T-helper 17 cell (primary cell): Measurements from ENCODE around the gene CDH4. TPM values are rescaled to one million over a fixed set of nuclear protein-coding genes. Genes with fewer than 3 reads are reported as not detected.

Experiments
- ATAC-seq: fragments of 150-1000 bp; cut with Tn5 transposase; 2 replicates; pipeline ENCODE4 v1.10.0; 2021; ENCODE audit warnings: mild to moderate bottlenecking, moderate library complexity
- DNase-seq, 3 donors: peaks; one replicate each; pipeline versions ENCODE4 v3.0.0 to v3.0.0-alpha.2; 2020 to 2021
- H3K9me3 ChIP-seq: one replicate; pipeline ENCODE4 v1.7.0; 2013; ENCODE audit warnings: low read length, mild to moderate bottlenecking; ENCODE audit not compliant: control insufficient read depth, poor library complexity, severe bottlenecking
- H3K27ac Mint-ChIP-seq: one replicate; pipeline ENCODE4 v1.8.0; 2022; ENCODE audit warnings: mild to moderate bottlenecking, moderate library complexity, mixed read lengths
- H3K27me3 Mint-ChIP-seq: one replicate; pipeline ENCODE4 v1.8.0; 2022; ENCODE audit warnings: mixed read lengths
- H3K36me3 Mint-ChIP-seq: one replicate; pipeline ENCODE4 v1.8.0; 2022; ENCODE audit warnings: low read depth, mixed read lengths
- H3K4me1 Mint-ChIP-seq: one replicate; pipeline ENCODE4 v1.8.0; 2022; ENCODE audit warnings: mild to moderate bottlenecking, mixed read lengths
- H3K4me3 Mint-ChIP-seq: one replicate; pipeline ENCODE4 v1.8.0; 2022; ENCODE audit warnings: mild to moderate bottlenecking, moderate library complexity, mixed read lengths
- total RNA-seq, 4 donors: library from RNA in 2 of 4; stranded (reverse) in 2 of 4; gene quantifications; one replicate each; pipeline ENCODE4 v1.2.3 and lab custom pipeline; 2022 to 2026

CDH4 gene
- total RNA-seq, 2 donors from 2014 or later, result 0.55 to 0.67 TPM

DNA sequence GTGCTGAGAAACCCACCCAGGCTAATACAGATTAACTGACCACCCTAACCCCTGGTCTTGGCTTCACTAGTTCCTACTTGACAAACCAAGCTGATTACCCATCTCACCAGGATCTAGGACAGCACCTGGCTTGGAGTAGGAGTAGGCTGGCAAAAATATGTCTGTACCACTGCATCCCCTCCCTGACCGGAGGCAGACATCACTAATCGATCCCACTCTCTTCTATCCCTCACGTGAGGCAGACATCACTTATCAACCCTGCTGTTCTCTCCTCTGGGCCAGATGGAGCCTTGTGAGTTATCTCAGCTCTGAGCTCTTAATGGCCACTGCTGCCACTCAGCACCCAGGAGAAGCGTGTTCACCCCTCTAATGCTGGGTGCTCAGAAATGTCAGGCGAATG is 324.3 kb downstream of the CDH4 start:
- Mint-ChIP-seq H3K27ac (no peak overlapping the region), H3K36me3 (no peaks in the 10 kb centered on the region), H3K27me3 (no peaks in the 10 kb centered on the region), H3K4me3 (no peak overlapping the region), H3K4me1 (no peaks in the 10 kb centered on the region)
- DNase-seq, result no peak
- no peak for ATAC-seq
- H3K9me3 ChIP-seq, result no peaks in the 10 kb centered on the region

GRCh38 chr20:61577065-61577464 is 325.0 kb downstream of the CDH4 start:
- H3K4me1 Mint-ChIP-seq, result no peaks in the 10 kb centered on the region
- no peaks in the 10 kb centered on the region for H3K36me3 Mint-ChIP-seq
- no peak for ATAC-seq

GRCh38 chr20:61579908-61580307 is 327.8 kb downstream of the CDH4 start:
- no peaks in the 10 kb centered on the region for H3K36me3 Mint-ChIP-seq
- no peak overlapping the region for H3K27ac Mint-ChIP-seq
- ATAC-seq (no peak), DNase-seq (no peak)
- H3K4me3 Mint-ChIP-seq, result no peak overlapping the region
- H3K9me3 ChIP-seq, result no peaks in the 10 kb centered on the region
- peaks cover 5% of the 10 kb centered on the region for H3K27me3 Mint-ChIP-seq
- H3K4me1 Mint-ChIP-seq, result no peaks in the 10 kb centered on the region

More at GRCh38 chr20:61577065-61577464, 325.0 kb downstream of the CDH4 start:
- no peaks in the 10 kb centered on the region for H3K9me3 ChIP-seq
- H3K27ac Mint-ChIP-seq, result no peak overlapping the region
- no peak overlapping the region for H3K4me3 Mint-ChIP-seq
- no peak for DNase-seq
- no peaks in the 10 kb centered on the region for H3K27me3 Mint-ChIP-seq

GRCh38 chr20:61580958-61581824 is 329.1 kb downstream of the CDH4 start:
- Mint-ChIP-seq H3K27me3 (peaks cover 5% of the 10 kb centered on the region), H3K27ac (no peak overlapping the region), H3K4me1 (no peaks in the 10 kb centered on the region), H3K36me3 (no peaks in the 10 kb centered on the region), H3K4me3 (no peak overlapping the region)
- DNase-seq (no peak), ATAC-seq (no peak)
- H3K9me3 ChIP-seq, result no peaks in the 10 kb centered on the region

- ATAC-seq (no peak), DNase-seq (no peak)
- Mint-ChIP-seq H3K27me3 (peaks cover 5% of the 10 kb centered on the region), H3K36me3 (no peaks in the 10 kb centered on the region), H3K4me3 (no peak overlapping the region), H3K4me1 (no peaks in the 10 kb centered on the region), H3K27ac (no peak overlapping the region)
- H3K9me3 ChIP-seq, result no peaks in the 10 kb centered on the region
Observed at GRCh38 chr20:61581825-61582188, 329.7 kb downstream of the CDH4 start.

DNA sequence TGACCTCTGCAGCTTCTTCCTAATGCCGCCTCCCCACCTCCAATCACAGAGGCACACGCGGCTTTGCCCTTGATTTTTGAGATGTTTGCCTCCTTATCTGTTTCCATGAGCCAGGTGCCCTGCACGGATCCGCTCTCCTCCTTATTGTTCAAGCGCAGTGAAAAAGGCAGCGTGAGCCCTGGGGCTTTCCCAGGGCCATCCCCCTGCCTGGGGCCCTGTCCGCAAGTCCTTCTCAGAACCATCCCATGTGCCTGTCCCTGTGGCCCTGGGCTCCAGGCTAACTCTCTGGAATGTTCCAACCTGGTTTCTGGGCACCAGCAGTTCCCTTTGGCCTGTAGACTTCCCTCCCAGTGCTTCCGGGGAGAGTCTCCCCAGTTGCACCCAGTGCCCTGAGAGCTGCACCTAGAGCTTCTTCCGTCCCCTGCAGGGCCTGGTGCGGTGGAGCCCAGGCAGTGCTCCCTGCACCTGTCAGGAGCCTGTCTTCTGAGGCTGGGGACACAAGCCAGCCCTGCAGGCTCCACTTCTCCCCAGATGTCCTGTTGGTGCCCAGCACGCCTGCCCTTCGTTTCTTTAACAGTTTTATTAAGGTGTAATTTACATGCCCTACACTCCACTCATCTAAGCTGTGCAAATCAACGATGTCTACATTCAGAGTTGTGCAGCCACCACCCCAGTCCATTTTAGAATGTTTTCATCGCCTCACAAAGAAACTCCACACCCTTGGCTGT is 330.3 kb downstream of the CDH4 start:
- H3K9me3 ChIP-seq, result no peaks in the 10 kb centered on the region
- DNase-seq (no peak), ATAC-seq (no peak)
- peaks cover 5% of the 10 kb centered on the region for H3K27me3 Mint-ChIP-seq
- H3K36me3 Mint-ChIP-seq, result no peaks in the 10 kb centered on the region
- H3K4me1 Mint-ChIP-seq, result no peaks in the 10 kb centered on the region
- no peak overlapping the region for H3K4me3 Mint-ChIP-seq
- H3K27ac Mint-ChIP-seq, result no peak overlapping the region

GRCh38 chr20:61583356-61583755 is 331.3 kb downstream of the CDH4 start:
- no peaks in the 10 kb centered on the region for H3K4me1 Mint-ChIP-seq
- DNase-seq, result no peak
- H3K36me3 Mint-ChIP-seq, result no peaks in the 10 kb centered on the region
- ATAC-seq, result no peak
- no peaks in the 10 kb centered on the region for H3K9me3 ChIP-seq
- H3K27me3 Mint-ChIP-seq, result peaks cover 5% of the 10 kb centered on the region
- H3K27ac Mint-ChIP-seq, result no peak overlapping the region
- H3K4me3 Mint-ChIP-seq, result no peak overlapping the region

- ATAC-seq (no peak), DNase-seq (no peak)
- Mint-ChIP-seq H3K27ac (no peak overlapping the region), H3K4me3 (no peak overlapping the region), H3K36me3 (no peaks in the 10 kb centered on the region), H3K27me3 (peaks cover 5% of the 10 kb centered on the region), H3K4me1 (no peaks in the 10 kb centered on the region)
- no peaks in the 10 kb centered on the region for H3K9me3 ChIP-seq
Observed at GRCh38 chr20:61584851-61585250, 332.8 kb downstream of the CDH4 start.

- no peak overlapping the region for H3K27ac Mint-ChIP-seq
- no peak for ATAC-seq
- H3K4me1 Mint-ChIP-seq, result no peaks in the 10 kb centered on the region
- H3K36me3 Mint-ChIP-seq, result no peaks in the 10 kb centered on the region
- peaks cover 5% of the 10 kb centered on the region for H3K27me3 Mint-ChIP-seq
- no peak for DNase-seq
- H3K9me3 ChIP-seq, result no peaks in the 10 kb centered on the region
- no peak overlapping the region for H3K4me3 Mint-ChIP-seq
Observed at GRCh38 chr20:61585764-61586163, 333.7 kb downstream of the CDH4 start.

DNA sequence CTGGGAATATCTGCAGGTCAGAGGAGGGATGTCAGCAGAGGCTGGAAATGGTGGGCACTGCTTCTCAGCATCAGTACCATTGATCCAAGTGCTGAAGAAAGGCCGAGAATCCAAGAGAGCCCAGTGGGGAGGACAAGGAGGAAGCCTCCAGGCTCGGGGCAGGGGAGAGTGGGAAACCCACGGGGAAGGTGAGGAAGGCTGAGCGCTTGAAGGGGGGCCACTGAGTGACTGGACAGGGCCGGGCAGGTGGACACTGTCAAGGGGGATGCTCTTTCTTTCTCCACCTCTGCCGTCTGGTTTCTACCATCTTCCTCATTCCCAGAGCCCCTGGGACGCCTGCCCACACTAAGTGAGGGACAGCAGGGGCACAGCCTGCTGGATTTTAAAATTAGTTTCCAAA is 335.0 kb downstream of the CDH4 start:
- Mint-ChIP-seq H3K27me3 (peaks cover 5% of the 10 kb centered on the region), H3K36me3 (no peaks in the 10 kb centered on the region)
- no peak for DNase-seq

GRCh38 chr20:61587681-61588289 is 335.7 kb downstream of the CDH4 start:
- H3K27ac Mint-ChIP-seq, result no peak overlapping the region
- no peaks in the 10 kb centered on the region for H3K27me3 Mint-ChIP-seq

More for the DNA sequence above, 335.0 kb downstream of the CDH4 start:
- Mint-ChIP-seq H3K27ac (no peak overlapping the region), H3K4me3 (no peak overlapping the region), H3K4me1 (no peaks in the 10 kb centered on the region)
- ATAC-seq, result no peak
- H3K9me3 ChIP-seq, result no peaks in the 10 kb centered on the region

GRCh38 chr20:61588411-61589385 is 336.6 kb downstream of the CDH4 start:
- no peak overlapping the region for H3K27ac Mint-ChIP-seq
- no peak overlapping the region for H3K4me3 Mint-ChIP-seq
- no peak for DNase-seq
- ATAC-seq, result no peak
- H3K9me3 ChIP-seq, result no peaks in the 10 kb centered on the region
- no peaks in the 10 kb centered on the region for H3K36me3 Mint-ChIP-seq
- H3K27me3 Mint-ChIP-seq, result no peaks in the 10 kb centered on the region
- H3K4me1 Mint-ChIP-seq, result no peaks in the 10 kb centered on the region

More at GRCh38 chr20:61587681-61588289, 335.7 kb downstream of the CDH4 start:
- DNase-seq (no peak), ATAC-seq (no peak)
- H3K36me3 Mint-ChIP-seq, result no peaks in the 10 kb centered on the region
- no peaks in the 10 kb centered on the region for H3K4me1 Mint-ChIP-seq
- H3K9me3 ChIP-seq, result no peaks in the 10 kb centered on the region
- H3K4me3 Mint-ChIP-seq, result no peak overlapping the region
